ENCODE results near the gene LMNTD1.
"Not testable (repeated sequence)": the region's sequence is repeated elsewhere in the genome, so short reads cannot be mapped to it uniquely, and the experiment has no call there.

The LMNTD1 gene, protein sequence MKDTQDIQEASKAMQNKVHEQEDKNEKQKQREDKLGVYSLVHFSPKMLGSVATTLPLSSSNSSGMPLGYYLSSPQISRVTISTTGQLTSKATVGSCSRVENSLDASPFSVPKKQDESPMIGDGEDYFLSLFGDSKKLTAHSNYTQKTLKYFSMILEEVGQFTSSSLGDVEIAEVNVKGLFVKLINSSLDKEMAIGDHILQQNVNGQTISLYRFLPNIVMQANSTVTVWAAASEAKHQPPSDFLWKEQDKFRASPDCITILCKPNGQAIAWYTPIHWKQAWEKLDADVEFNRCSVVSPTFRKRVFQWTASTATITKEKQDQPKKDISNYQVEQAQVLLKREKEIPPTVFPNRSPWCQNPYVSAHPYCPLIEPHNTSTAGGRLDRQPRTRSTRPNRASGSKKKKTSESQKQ

DNA sequence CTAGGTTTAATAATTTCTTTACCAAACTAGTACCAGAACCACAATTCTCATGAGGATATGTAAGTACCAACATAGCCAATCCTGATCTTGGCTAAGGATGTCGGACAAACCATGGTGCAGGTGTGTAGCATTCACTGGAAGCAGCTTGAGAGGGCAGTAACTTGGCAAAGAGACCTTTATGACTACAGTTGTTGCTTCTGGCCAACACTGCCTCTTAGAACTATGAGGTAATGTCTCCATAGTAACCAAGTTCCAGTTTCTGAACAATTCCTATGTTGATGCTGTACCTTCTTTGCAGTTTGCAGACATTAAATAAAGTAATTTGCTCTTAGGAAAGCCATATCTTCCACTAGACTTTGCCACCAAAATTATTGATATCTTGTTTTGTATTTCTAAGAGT is at the start of gene LMNTD1:
Gene LMNTD1 (minus strand): TSS at position 186 of the 400 bp plus-strand sequence. CDS start 324 bp downstream, outside the sequence.
- FAIRE-seq, result no peak

DNA sequence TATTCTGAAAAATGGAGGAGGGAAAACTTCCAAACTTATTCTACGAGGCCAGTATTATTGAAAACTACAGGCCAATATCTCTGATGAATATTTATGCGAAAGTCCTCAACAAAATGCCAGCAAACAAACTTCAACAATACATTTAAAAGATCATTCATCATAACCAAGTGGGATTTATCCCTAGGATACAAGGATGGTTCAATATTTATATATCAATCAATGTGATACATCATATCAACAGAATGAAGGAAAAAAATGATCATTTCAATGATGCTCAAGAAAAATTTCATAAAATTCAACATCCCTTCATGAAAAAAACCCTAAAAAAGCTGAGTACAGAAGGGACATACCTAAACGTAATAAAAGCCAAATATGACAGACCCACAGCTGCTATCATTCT is 45.9 kb upstream of the LMNTD1 start:
- no peak for FAIRE-seq

DNA sequence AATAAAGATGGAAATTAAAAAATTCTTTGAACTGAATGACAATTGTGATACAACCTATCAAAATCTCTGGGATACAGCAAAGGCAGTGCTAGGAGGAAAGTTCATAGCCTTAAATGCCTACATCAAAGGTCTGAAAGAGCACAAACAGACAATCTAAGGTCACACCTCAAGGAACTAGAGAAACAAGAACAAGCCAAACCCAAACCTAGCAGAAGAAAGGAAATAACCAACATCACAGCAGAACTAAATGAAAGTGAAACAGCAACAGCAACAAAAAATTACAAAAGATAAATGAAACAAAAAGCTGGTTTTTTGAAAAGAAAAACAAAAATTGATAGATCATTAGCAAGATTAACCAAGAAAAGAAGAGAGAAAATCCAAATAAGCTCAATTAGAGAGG is 42.4 kb upstream of the LMNTD1 start:
- FAIRE-seq, result not testable (repeated sequence)

GRCh38 chr12:25594376-25594775 is 41.3 kb upstream of the LMNTD1 start:
- FAIRE-seq, result no peak

DNA sequence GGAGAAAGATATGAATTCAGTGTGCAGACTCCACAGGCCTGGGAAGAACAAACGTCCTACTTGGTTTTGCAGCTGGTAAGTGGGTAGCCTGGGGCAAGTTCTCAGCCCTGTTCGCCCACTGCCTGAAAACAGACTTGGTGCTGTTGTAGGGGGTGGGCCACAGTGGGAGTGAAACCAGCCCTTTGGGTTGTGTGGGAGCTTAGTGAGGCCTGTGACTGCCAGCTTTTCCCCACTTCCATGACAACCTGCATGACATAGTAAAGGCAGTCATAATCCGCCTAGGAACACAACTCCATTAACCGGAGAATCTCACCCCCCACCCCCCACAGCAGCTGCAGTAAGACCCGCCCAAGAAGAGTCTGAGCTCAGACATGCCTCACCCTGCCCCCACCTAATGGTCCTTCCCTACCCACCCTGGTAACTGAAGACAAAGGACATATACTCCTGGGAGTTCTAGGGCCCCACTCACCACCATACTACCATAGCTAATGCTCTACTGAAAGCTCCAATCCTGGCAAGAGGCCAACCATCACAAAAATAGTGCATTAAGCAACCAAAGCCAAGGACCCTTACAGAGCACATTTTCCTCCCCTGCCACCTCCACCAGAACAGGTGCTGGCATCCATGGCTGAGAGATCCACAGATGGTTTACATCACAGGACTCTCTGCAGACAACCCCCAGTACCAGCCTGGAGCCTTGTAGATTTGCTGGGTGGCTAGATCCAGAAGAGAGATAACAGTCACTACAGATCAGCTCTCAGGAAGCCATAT is 39.8 kb upstream of the LMNTD1 start:
- FAIRE-seq, result no peak

GRCh38 chr12:25591144-25591543 is 38.1 kb upstream of the LMNTD1 start:
- no peak for FAIRE-seq

GRCh38 chr12:25590011-25590721 is 37.1 kb upstream of the LMNTD1 start:
- FAIRE-seq, result no peak

DNA sequence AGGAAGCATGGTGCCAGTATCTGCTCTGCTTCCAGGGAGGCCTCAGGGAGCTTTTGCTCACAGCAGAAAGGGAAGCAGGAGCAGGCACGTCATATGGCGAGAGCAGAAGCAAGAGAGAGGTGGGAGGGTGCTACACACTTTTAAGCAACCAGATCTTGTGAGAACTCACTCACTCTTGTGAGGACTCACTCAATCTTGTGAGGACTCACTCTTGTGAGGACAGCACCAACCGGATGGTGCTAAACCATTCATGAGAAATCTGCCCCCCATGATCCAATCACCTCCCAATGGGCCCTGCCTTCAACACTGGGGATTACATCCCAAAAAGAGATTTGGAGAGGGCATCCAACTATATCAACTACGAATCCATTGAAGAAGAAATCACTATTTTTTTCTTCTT is 34.3 kb upstream of the LMNTD1 start:
- FAIRE-seq, result no peak

DNA sequence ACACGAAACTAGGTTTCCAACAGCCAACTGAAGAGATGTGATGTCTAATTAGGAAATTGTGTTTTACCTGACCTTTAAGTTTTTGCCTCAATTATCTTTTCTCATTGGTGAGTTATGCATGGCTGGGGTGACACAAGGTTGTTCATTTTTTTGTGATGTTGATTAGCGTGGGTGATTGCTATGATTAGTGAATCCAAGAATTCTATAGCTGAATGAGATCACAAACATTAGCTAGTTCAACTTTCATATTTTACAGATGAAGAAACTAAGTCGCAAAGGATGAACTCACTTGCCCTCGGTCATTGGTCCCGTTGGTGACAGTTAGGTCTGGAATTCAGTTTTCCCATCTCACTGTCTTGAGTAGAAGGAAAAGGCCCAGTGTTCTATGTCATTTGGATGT is 32.6 kb upstream of the LMNTD1 start:
- no peak for FAIRE-seq

DNA sequence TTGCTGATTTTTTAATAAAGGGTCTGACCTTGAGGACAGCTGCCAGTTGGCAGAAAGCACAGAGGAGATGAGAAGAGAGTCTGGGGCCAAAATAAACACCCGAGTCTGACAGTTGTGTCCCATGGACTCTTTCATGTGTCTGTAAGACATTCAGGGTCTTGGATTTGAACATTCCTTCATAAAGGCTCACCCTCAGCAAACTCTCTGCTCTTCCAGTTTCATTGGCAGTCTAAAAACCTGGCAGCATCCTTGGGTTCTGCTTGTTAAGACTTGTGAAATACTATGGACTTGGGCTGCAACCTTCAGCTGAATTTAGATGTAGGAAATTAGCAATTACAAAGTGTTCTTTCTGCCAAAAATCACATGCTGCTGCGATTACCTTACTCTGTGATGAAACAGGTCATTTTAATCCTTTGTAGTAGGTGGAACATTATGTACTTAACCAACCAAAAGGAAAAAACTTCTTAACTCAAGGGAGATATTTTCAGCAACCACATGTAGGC is 32.0 kb upstream of the LMNTD1 start:
- FAIRE-seq, result no peak

DNA sequence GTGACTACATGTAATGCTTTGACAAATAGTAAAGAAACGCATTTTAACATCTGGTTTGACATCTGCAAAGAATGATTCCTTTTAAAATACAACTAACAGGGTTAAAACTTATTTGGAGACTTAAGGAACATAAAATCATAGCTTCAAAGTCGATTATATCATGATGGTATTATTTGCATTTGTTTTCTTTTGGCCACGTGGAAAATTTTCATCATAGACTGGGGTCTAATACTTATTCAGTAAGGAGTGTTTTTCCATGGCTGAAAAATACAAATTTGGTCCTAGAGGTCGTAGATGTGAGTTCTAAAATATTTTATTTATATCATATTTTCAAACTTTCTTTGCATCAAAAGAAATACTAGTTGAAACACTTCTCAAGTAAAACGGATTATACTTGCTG is 31.5 kb upstream of the LMNTD1 start:
- FAIRE-seq, result no peak

- FAIRE-seq, result peak; percentile 24
Observed at GRCh38 chr12:25583545-25583944, 30.5 kb upstream of the LMNTD1 start.

DNA sequence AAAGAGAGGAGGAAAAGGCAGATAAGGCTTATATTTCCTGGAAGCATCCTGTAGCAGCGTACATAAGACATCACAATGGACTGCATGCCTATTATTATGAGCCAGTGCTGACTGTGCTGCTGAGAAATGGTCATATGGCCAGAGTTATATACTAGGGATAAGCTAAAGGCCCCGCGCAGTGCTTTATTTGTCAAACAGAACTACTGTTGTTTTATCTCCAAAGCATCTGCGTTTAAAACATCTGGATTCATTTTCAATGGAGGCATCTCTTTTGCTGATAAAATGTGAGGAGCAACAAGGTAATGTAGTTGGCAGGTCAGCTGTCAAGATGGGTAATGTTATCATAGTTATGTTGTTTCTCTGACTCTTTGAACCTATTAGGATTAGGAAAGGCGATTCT is 28.0 kb upstream of the LMNTD1 start:
- no peak for FAIRE-seq

GRCh38 chr12:25578411-25579143 is 25.5 kb upstream of the LMNTD1 start:
- FAIRE-seq, result no peak

- no peak for FAIRE-seq
Observed at GRCh38 chr12:25574761-25575160, 21.7 kb upstream of the LMNTD1 start.

- FAIRE-seq, result no peak
Observed at GRCh38 chr12:25573346-25573745, 20.3 kb upstream of the LMNTD1 start.

DNA sequence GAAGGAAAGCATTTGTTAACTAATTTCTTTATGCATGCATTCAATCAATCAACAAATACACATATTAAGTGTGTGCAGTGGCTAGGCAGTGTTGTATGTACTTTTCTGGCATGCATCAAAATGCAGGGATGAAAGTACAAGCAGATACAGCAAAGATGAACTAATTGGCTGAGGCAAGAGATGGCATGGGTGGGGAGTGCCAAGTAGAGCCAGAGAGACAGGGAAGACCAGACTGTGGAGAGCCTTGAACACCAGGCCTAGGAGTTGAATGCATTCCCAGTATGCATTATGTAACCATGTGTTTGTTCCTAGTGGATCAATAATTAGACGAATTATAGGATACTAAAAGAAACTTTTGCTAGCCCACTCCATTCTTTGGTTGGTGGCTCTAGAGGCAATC is 17.3 kb upstream of the LMNTD1 start:
- no peak for FAIRE-seq

DNA sequence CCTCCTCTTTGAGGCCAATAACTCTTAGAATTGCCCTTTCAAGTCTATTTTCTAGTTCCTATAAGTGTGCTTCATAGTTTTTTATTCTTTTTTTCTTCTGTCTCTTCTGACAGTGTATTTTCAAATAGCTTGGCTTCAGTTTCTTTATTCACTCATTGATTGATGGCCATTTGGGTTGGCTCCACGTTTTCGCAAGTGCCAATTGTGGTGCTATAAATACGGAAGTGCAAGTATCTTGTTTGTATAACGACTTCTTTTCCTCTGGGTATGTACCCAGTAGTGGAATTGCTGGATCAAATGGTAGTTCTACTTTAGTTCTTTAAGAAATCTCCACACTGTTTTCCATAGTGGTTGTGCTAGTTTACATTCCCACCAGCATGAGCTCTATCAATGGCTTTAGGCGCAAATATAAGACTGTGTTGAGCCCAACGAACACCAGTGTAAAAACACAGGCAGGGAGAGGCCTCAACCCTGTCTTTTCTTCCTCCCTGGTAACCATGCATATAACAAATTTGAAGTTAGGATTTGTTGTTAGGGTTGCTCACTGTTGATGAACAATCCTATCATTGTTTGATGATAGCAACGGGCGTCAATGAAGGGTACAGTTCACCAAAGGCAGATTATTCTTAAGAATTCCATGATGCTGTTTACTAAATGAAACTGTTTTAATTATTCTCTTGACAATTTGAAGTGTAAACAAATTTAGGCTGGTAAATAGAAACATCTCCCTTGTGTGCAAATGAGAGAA is 13.3 kb upstream of the LMNTD1 start:
- FAIRE-seq, result no peak

DNA sequence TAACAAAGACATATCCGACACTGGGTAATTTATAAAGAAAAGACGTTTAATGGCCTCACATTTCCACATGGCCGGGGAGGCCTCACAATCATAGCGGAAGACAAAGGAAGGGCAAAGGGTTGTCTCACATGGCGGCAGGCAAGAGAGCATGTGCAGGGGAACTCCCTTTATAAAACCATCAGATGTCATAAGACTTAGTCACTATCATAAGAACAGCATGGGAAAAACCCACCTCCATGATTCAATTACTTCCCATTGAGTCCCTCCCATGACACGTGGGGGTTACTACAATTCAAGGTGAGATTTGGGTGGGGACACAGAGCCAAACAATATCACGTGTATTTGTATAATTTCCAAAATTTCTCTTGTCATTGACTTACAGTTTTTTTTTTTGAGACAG is 5.5 kb upstream of the LMNTD1 start:
- FAIRE-seq, result no peak

DNA sequence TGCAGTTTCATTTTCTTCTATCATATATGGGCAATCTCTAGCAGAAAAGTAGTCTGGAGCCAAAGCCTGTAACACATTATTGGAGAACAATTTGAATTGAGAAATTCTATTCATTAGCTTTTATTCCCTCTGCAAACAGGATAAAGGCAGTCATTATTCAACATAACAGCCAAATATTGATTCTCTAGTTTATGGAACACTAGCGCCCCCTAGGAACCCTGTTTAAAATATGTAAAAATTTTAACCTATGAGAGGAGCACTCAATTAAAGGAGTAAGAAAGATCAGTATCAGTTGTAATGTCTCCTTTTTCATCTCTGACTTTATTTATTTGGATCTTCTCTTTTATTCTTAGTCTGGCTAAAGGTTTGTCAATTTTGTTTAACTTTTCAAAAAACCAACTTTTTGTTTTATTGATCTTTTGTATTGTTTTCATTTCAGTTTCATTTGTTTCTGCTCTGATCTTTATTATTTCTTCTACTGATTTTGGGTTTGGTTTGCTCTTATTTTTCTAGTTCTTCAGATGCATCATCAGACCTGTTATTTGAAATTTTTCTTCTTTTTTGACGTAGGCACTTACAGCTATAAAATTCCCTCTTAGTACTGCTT is 4.8 kb upstream of the LMNTD1 start:
- no peak for FAIRE-seq

- no peak for FAIRE-seq
Observed at GRCh38 chr12:25556153-25556552, 3.1 kb upstream of the LMNTD1 start.

DNA sequence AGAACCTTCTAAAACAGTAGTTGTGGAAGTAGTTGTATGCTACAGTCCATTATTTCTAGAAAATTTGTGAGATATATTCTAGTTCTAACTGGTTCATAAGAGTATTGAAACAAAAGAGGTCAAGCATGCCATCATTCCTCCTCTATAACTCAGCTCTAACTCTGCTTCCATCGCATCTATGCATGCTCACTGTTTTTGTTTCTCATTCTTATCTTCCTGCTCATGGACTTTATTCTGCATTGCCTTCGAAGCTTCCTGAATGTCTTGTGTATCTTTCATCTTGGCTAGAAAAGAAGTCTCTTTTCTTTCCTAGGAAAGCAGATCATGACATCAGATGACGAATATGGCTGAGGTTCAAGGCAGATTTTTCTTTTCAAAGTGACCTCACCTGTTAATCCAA is 402 bp downstream of the LMNTD1 start:
- no peak for FAIRE-seq
